ENCODE measurements around the gene B3GNT9. TPM values are rescaled to one million over a fixed set of nuclear protein-coding genes. Genes with fewer than 3 reads are reported as not detected.
A peak's percentile ranks its signal among the peaks of the same experiment; 100 is the strongest.

The B3GNT9 gene
- polyA plus RNA-seq, 1 donor from 2014 or later: not detected

- Histone ChIP-seq H3K4me3 (ENCODE audit: low read length) (peak overlapping the region; percentile 91), H3K79me2 (replicated peaks; ENCODE audit: insufficient read depth, low read length) (peaks cover 24% of the 10 kb centered on the region), H4K20me1 (ENCODE audit: insufficient read depth) (no peaks in the 10 kb centered on the region), H3K27me3 (ENCODE audit: insufficient read depth, low read depth, low read length) (no peaks in the 10 kb centered on the region), H3K9me3 (ENCODE audit: low read length) (no peaks in the 10 kb centered on the region), H3K36me3 (ENCODE audit: insufficient read depth, low read length) (no peaks in the 10 kb centered on the region), H3K9me2 (ENCODE audit: insufficient read depth, low read length) (no peaks in the 10 kb centered on the region), H3K27ac (ENCODE audit: low read length) (peak overlapping the region; percentile 93), H3K4me2 (ENCODE audit: low read length) (no peak overlapping the region), H3K9ac (ENCODE audit: low read length) (peak overlapping the region; percentile 94), H2AFZ (ENCODE audit: low read depth, low read length) (no peak overlapping the region), H3F3A (ENCODE audit: insufficient read depth, low read length, poor library complexity, severe bottlenecking) (no peaks in the 10 kb centered on the region)
- TF ChIP-seq EZH2 (IDR thresholded peaks at IDR 0.05; ENCODE audit: borderline replicate concordance, insufficient read depth, low read length, poor library complexity, severe bottlenecking) (no peak), RAD21 (conservative IDR thresholded peaks at IDR 0.05) (peak; percentile 56), SMC3 (conservative IDR thresholded peaks at IDR 0.05; ENCODE audit: poor library complexity) (peak; percentile 78), CTCF (IDR thresholded peaks at IDR 0.05; ENCODE audit: poor library complexity, severe bottlenecking) (peak; percentile 72)
Observed at GRCh38 chr16:67184995-67185650, 34.3 kb upstream of the B3GNT9 start.

- Histone ChIP-seq H2AFZ (ENCODE audit: low read depth, low read length) (peak overlapping the region; percentile 59), H3K27ac (ENCODE audit: low read length) (peak overlapping the region; percentile 93), H4K20me1 (ENCODE audit: insufficient read depth) (no peaks in the 10 kb centered on the region), H3K36me3 (ENCODE audit: insufficient read depth, low read length) (no peaks in the 10 kb centered on the region), H3K27me3 (ENCODE audit: insufficient read depth, low read depth, low read length) (peaks cover 6% of the 10 kb centered on the region), H3K9ac (ENCODE audit: low read length) (peak overlapping the region; percentile 94), H3K9me3 (ENCODE audit: low read length) (no peaks in the 10 kb centered on the region), H3K4me3 (ENCODE audit: low read length) (peak overlapping the region; percentile 91), H3K4me2 (ENCODE audit: low read length) (peak overlapping the region; percentile 22), H3K79me2 (replicated peaks; ENCODE audit: insufficient read depth, low read length) (peaks cover 24% of the 10 kb centered on the region), H3F3A (ENCODE audit: insufficient read depth, low read length, poor library complexity, severe bottlenecking) (no peaks in the 10 kb centered on the region), H3K9me2 (ENCODE audit: insufficient read depth, low read length) (no peaks in the 10 kb centered on the region)
- TF ChIP-seq SMC3 (conservative IDR thresholded peaks at IDR 0.05; ENCODE audit: poor library complexity) (peak; percentile 7), MXI1 (conservative IDR thresholded peaks at IDR 0.05; ENCODE audit: poor library complexity, severe bottlenecking) (peak; percentile 31), RAD21 (conservative IDR thresholded peaks at IDR 0.05) (no peak)
Observed at GRCh38 chr16:67184453-67184994, 33.7 kb upstream of the B3GNT9 start.

GRCh38 chr16:67183627-67184452 lies 33.0 kb upstream of the B3GNT9 start, which contains the start of gene MATCAP1:
TSS of gene MATCAP1 (minus strand) at chr16:67183963. CDS start at chr16:67180610, 3,353 bp downstream.
- H3K27me3 ChIP-seq (ENCODE audit: insufficient read depth, low read depth, low read length): peaks cover 9% of the 10 kb centered on the region
- H3K4me2 ChIP-seq (ENCODE audit: low read length): peak within 1 kb of the TSS; percentile 76
- peak within 1 kb of the TSS; percentile 93 for H3K27ac ChIP-seq (ENCODE audit: low read length)
- no peaks in the 10 kb centered on the region for H3F3A ChIP-seq (ENCODE audit: insufficient read depth, low read length, poor library complexity, severe bottlenecking)
- peak within 1 kb of the TSS; percentile 94 for H3K9ac ChIP-seq (ENCODE audit: low read length)
- H3K36me3 ChIP-seq (ENCODE audit: insufficient read depth, low read length): no peaks in the 10 kb centered on the region
- no peaks in the 10 kb centered on the region for H3K9me2 ChIP-seq (ENCODE audit: insufficient read depth, low read length)
- H3K9me3 ChIP-seq (ENCODE audit: low read length): no peaks in the 10 kb centered on the region
- H3K79me2 ChIP-seq (replicated peaks; ENCODE audit: insufficient read depth, low read length): peaks cover 24% of the 10 kb centered on the region
- peak within 1 kb of the TSS; percentile 59 for H2AFZ ChIP-seq (ENCODE audit: low read depth, low read length)
- no peaks in the 10 kb centered on the region for H4K20me1 ChIP-seq (ENCODE audit: insufficient read depth)
- no peak for TF ChIP-seq CTCF (IDR thresholded peaks at IDR 0.05; ENCODE audit: poor library complexity, severe bottlenecking)
- TF ChIP-seq SMC3 (conservative IDR thresholded peaks at IDR 0.05; ENCODE audit: poor library complexity): peak; percentile 22
- no peak for TF ChIP-seq REST (IDR thresholded peaks at IDR 0.05; ENCODE audit: borderline replicate concordance)
- peak; percentile 69 for TF ChIP-seq EP300 (conservative IDR thresholded peaks at IDR 0.05; ENCODE audit: poor library complexity, severe bottlenecking)
- TF ChIP-seq POLR2AphosphoS5 (IDR thresholded peaks at IDR 0.05): peak; percentile 96
- peak; percentile 66 for TF ChIP-seq TAF1 (IDR thresholded peaks at IDR 0.05; ENCODE audit: low read depth)
- peak; percentile 85 for TF ChIP-seq MXI1 (conservative IDR thresholded peaks at IDR 0.05; ENCODE audit: poor library complexity, severe bottlenecking)
- H3K4me3 ChIP-seq (ENCODE audit: low read length): peak within 1 kb of the TSS; percentile 91

Data from neural cell (in vitro differentiated cells).